GM12878 (cell line): ENCODE measurements around the gene SRCIN1. TPM values are rescaled to one million over a fixed set of nuclear protein-coding genes. Genes with fewer than 3 reads are reported as not detected.

ENCODE experiments used
- ATAC-seq: fragments of 200-7000 bp; cut with Tn5 transposase; 3 replicates; pipeline ENCODE4 v1.9.1; 2020; ENCODE audit warnings: mild to moderate bottlenecking, moderate library complexity
- BruUV-seq: library from RNA; stranded (reverse); fragments of 400-500 nt; replicated peaks from 2 replicates; lab custom pipeline; 2021; lab: Mats Ljungman, UMichigan
- CTCF ChIA-PET: fragments of 300-600 bp; sonication (Branson Sonifier 250); formaldehyde crosslinking; extraction: SDS; loops from one replicate; lab custom pipeline; 2021; ENCODE audit warnings: inconsistent platforms; lab: Yijun Ruan, JAX
- POLR2A ChIA-PET: fragments of 350-600 bp; formaldehyde crosslinking; extraction: SDS; loops from one replicate; lab custom pipeline; 2021; ENCODE audit warnings: inconsistent platforms; lab: Charles Lee
- RAD21 ChIA-PET: fragments of 300-600 bp; sonication (Branson Sonifier 250); formaldehyde crosslinking; loops from one replicate; lab custom pipeline; 2023; ENCODE audit warnings: antibody characterized with exemption; ENCODE audit not compliant: unreplicated experiment; lab: Charles Lee
- SMC1A ChIA-PET: fragments of 300-600 bp; sonication (Branson Sonifier 250); formaldehyde crosslinking; loops from one replicate; lab custom pipeline; 2023; ENCODE audit not compliant: unreplicated experiment, uncharacterized antibody; lab: Charles Lee
- DNase-seq: peaks from one replicate; pipeline ENCODE4 v3.0.0-alpha.2; 2011; ENCODE audit warnings: low read depth, low spot score
- FAIRE-seq: peaks from 3 replicates; lab custom pipeline; 2011; peaks lifted over from hg19 to GRCh38; lab: Jason Lieb, UNC
- H2AFZ ChIP-seq: 2 replicates; pipeline ENCODE4 v1.6.0; 2011; ENCODE audit warnings: low read depth, low read length, control low read depth; ENCODE audit not compliant: control insufficient read depth
- H3K27ac ChIP-seq: 2 replicates; pipeline ENCODE4 v1.5.1; 2011; ENCODE audit warnings: control low read depth; ENCODE audit not compliant: control insufficient read depth, insufficient read depth
- H3K27me3 ChIP-seq, 2 experiments: replicated peaks in 1 of 2; 2 replicates each; pipeline versions ENCODE4 v1.6.0 to v1.6.1; 2011; ENCODE audit warnings: low read length in 1 of 2; ENCODE audit not compliant: control insufficient read depth in 2 of 2, insufficient read depth in 2 of 2
- H3K36me3 ChIP-seq, 2 experiments: 2 replicates each; pipeline ENCODE4 v1.5.1; 2011; ENCODE audit warnings: low read length in 1 of 2; ENCODE audit not compliant: control insufficient read depth in 2 of 2, insufficient read depth in 2 of 2
- H3K4me1 ChIP-seq: 2 replicates; pipeline ENCODE4 v1.6.1; 2011; ENCODE audit warnings: mild to moderate bottlenecking, low read length, moderate library complexity, mixed read lengths; ENCODE audit not compliant: control insufficient read depth, insufficient read depth
- H3K4me2 ChIP-seq: 2 replicates; pipeline ENCODE4 v1.6.0; 2011; ENCODE audit warnings: control low read depth; ENCODE audit not compliant: control insufficient read depth, insufficient read depth
- H3K4me3 ChIP-seq: fragments of 200-600 bp; sonication (generic); 2 replicates; pipeline ENCODE4 v1.5.1; 2016
- H3K79me2 ChIP-seq: 2 replicates; pipeline ENCODE4 v1.6.0; 2011; ENCODE audit warnings: low read length; ENCODE audit not compliant: control insufficient read depth, insufficient read depth
- H3K9ac ChIP-seq: 2 replicates; pipeline ENCODE4 v1.8.0; 2011; ENCODE audit warnings: low read length, control low read depth, mixed read lengths; ENCODE audit not compliant: control insufficient read depth, insufficient read depth
- H3K9me3 ChIP-seq: replicated peaks from 3 replicates; pipeline ENCODE4 v1.5.1; 2011; ENCODE audit warnings: mild to moderate bottlenecking, low read length; ENCODE audit not compliant: control insufficient read depth, insufficient read depth
- H4K20me1 ChIP-seq: 2 replicates; pipeline ENCODE4 v1.6.0; 2011; ENCODE audit not compliant: control insufficient read depth, insufficient read depth
- BCL11A ChIP-seq: IDR thresholded peaks from 2 replicates; pipeline ENCODE4 v1.6.1; 2011; ENCODE audit warnings: low read depth, low read length
- CEBPZ ChIP-seq: fragments of 150-350 bp; IDR thresholded peaks from 2 replicates; pipeline ENCODE4 v1.6.1; 2016; ENCODE audit warnings: low read depth, low read length
- MYB ChIP-seq: fragments of 150-350 bp; IDR thresholded peaks from 2 replicates; pipeline ENCODE4 v1.6.1; 2014; ENCODE audit warnings: mild to moderate bottlenecking, low read depth, low read length, borderline replicate concordance
- POU2F2 ChIP-seq: IDR thresholded peaks from 3 replicates; pipeline ENCODE4 v1.6.1; 2011; ENCODE audit warnings: low read depth, mild to moderate bottlenecking, low read length, borderline replicate concordance
- RUNX3 ChIP-seq: IDR thresholded peaks from 2 replicates; pipeline ENCODE4 v1.6.1; 2012; ENCODE audit warnings: low read length, inconsistent platforms
- SMC3 ChIP-seq: IDR thresholded peaks from 2 replicates; pipeline ENCODE4 v1.6.1; 2011; ENCODE audit warnings: low read length, improper control_type of control experiment, borderline replicate concordance
- ZBTB4 ChIP-seq: fragments of 450-650 bp; formaldehyde crosslinking; IDR thresholded peaks from 2 replicates; pipeline ENCODE4 v1.4.0; 2022; ENCODE audit warnings: mild to moderate bottlenecking, moderate library complexity
- WGBS: methylation state at CpG from one replicate; pipeline ENCODE4 v1.1.6; 2016; ENCODE audit warnings: low lambda C conversion rate; ENCODE audit not compliant: insufficient replicate concordance, insufficient coverage; ENCODE audit errors: missing lambda C conversion rate; 5-methylcytosine and 5-hydroxymethylcytosine counted together
- in situ Hi-C: fragments of 300-500 bp; cut with MboI; formaldehyde crosslinking; loops from 9 replicates; pipeline ENCODE4 v1.14.3; 2018; ENCODE audit warnings: mixed read lengths
- intact Hi-C: fragments of 100-400 bp; cut with micrococcal nuclease; formaldehyde crosslinking; loops from one replicate; pipeline ENCODE4 v1.14.2; 2022; ENCODE audit not compliant: unreplicated experiment
- polyA plus RNA-seq, 11 experiments: library from polyadenylated mRNA; depleted of rRNA in 4 of 11; unstranded in 6 of 11; stranded (reverse) in 5 of 11; fragments of >200 nt; fragmentation: Nextera tagmentation in 4 of 11; fragmentation: Illumina TruSeq in 1 of 11; extraction: Ambion mirVana in 4 of 11; extraction: Trizol in 1 of 11; gene quantifications; 1 replicate in 1 of 11; 2 replicates in 10 of 11; pipeline versions ENCODE4 v1.2.1 to v1.2.3, GENCODE V29; 2011 to 2016; ENCODE audit warnings: inconsistent platforms in 2 of 11, missing spikeins in 2 of 11, low read depth in 1 of 11
- total RNA-seq, 4 experiments: library from RNA; depleted of rRNA in 3 of 4; stranded (reverse); fragments of >200 nt in 3 of 4; fragmentation: Illumina TruSeq in 1 of 4; extraction: Trizol in 1 of 4; gene quantifications; 2 replicates each; pipeline versions ENCODE4 v1.2.1 to v1.2.3, GENCODE V29; 2013 to 2021

SRCIN1 gene
- total and polyA plus RNA-seq, 10 of the 15 experiments (the other 5 are each of a cell fraction or from before 2014, with no cell fraction given), result under 0.01 to 0.74 (median 0.20) TPM; not detected in 3

GRCh38 chr17:38540514-38541045 lies 65.2 kb downstream of the SRCIN1 start:
- Histone ChIP-seq H3K36me3 (no peaks in the 10 kb centered on the region), H3K9ac (no peak overlapping the region), H3K4me3 (no peak overlapping the region), H3K27me3 (peaks cover 0 to 2% of the 10 kb centered on the region in 2 experiments; a peak in 2 of 4 replicates), H3K27ac (no peak overlapping the region), H3K79me2 (no peaks in the 10 kb centered on the region), H3K4me2 (no peak overlapping the region), H3K9me3 (no peaks in the 10 kb centered on the region), H3K4me1 (no peaks in the 10 kb centered on the region; the same call in 1 of the 2 replicates), H2AFZ (no peak overlapping the region), H4K20me1 (no peaks in the 10 kb centered on the region)
- WGBS, result 13% methylated on average over 11 of the region's 11 CpGs
- no TSS peak for BruUV-seq
- TF ChIP-seq ZBTB4 (CRISPR knock-in tag) (no peak), SMC3 (no peak), BCL11A (no peak), POU2F2 (no peak), MYB (no peak), RUNX3 (no peak), CEBPZ (no peak)
- DNase-seq (no peak), ATAC-seq (no peak; the same call in 2 of the 3 replicates), FAIRE-seq (no peak)
- ChIA-PET CTCF (interaction anchor here (0.7 to 1.6 kb wide), 2 partner anchors 19 to 128 kb away, joined by 3 to 4 read pairs; no protein-coding TSS in a partner anchor), POLR2A (no interaction called here), SMC1A (interaction anchor here (0.8 to 1.4 kb wide), 2 partner anchors 17 to 35 kb away, joined by 3 read pairs; no protein-coding TSS in a partner anchor), RAD21 (interaction anchor here (0.5 to 1.0 kb wide), 2 partner anchors 54 to 188 kb away, joined by 3 read pairs; no protein-coding TSS in a partner anchor)
- in situ Hi-C loops (no loop called here), intact Hi-C loops (no loop called here)
